NB4 (cell line): Measurements from ENCODE around the gene PHYHIPL.

Source experiments
- CTCF ChIP-seq: IDR thresholded peaks from one replicate; pipeline ENCODE4 v1.5.1; 2012; ENCODE audit warnings: low read depth, low read length
- MAX ChIP-seq: IDR thresholded peaks from 2 replicates; pipeline ENCODE4 v1.6.1; 2011; ENCODE audit warnings: low read depth, low read length
- POLR2A ChIP-seq: IDR thresholded peaks from 2 replicates; pipeline ENCODE4 v1.6.1; 2011; ENCODE audit warnings: mild to moderate bottlenecking; ENCODE audit not compliant: insufficient read length; ENCODE audit errors: extremely low read depth

- no peak for TF ChIP-seq CTCF
- no peak for TF ChIP-seq MAX
- TF ChIP-seq POLR2A = no peak
Observed at GRCh38 chr10:59179068-59179467, 2.6 kb downstream of the PHYHIPL start.
